ENCODE results near the gene ADM5.

Gene ADM5

DNA sequence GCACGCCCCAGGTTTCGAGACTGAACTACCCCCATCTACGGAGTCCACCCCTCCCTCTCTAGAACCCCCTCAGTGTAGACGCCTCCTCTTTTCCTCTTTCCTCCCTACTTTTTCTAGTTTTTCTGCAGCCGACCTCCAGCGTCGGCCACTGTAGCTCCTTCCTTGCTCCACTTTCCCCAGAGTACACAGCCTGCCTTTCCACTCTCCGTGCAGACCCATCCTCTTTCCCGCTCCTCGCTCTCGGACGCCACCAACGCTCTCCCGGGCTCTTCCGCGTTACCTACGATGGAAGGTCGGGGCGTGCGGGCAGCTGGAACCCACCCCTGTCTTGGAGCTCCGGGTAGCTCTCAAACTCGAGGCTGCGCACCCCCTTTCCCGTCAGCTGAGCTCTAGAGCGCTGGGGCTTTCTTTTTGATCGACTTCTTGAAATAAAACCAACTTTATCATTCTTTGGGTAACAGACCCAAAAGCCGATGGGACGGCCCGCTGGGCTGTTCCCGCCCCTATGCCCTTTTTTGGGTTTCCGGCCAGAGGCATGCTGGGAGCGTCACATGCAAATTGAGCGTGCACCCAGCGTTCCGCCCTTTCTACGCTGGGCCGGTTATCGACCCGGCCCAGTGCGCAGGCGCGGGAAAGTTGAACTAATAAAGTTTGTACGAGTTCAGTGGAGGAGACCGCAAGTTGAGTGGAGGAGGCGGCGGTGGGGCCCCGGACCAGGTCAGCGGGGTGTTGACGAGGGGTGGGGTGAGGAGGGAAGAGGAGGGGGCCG is 23.9 kb upstream of the ADM5 start, which contains the start of the genes BCL2L12 and IRF3:
TSS of gene BCL2L12 (plus strand) at position 583 of the 769 bp plus-strand sequence. CDS start 760 bp downstream, outside the sequence.
TSS of gene IRF3 (minus strand) at position 507 of the 769 bp plus-strand sequence. CDS start 1,019 bp downstream, outside the sequence.
- Mint-ChIP-seq H3K27me3 (no peaks in the 10 kb centered on the region), H3K4me1 (peaks cover 43% of the 10 kb centered on the region), H3K27ac (peak within 1 kb of the TSS; percentile 100), H3K9me3 (no peaks in the 10 kb centered on the region), H3K36me3 (peaks cover 47% of the 10 kb centered on the region), H3K4me3 (peak within 1 kb of the TSS; percentile 99)
- CTCF ChIA-PET, result interaction anchor here (1.3 to 1.6 kb wide), 3 partner anchors 9 to 24 kb away, joined by 4 to 5 read pairs (median 4); partner anchors contain the start of gene SCAF1
- DNase-seq, result peak; percentile 100

GRCh38 chr19:49666120-49666444 is 23.3 kb upstream of the ADM5 start:
- no peak for DNase-seq
- peaks cover 48% of the 10 kb centered on the region for H3K36me3 Mint-ChIP-seq
- CTCF ChIA-PET, result interaction anchor here (1.3 to 1.6 kb wide), 2 partner anchors 9 to 11 kb away, joined by 4 to 5 read pairs; no protein-coding TSS in a partner anchor
- H3K27ac Mint-ChIP-seq, result peak overlapping the region; percentile 100
- H3K27me3 Mint-ChIP-seq, result no peaks in the 10 kb centered on the region
- H3K4me3 Mint-ChIP-seq, result peak overlapping the region; percentile 99
- peaks cover 43% of the 10 kb centered on the region for H3K4me1 Mint-ChIP-seq
- H3K9me3 Mint-ChIP-seq, result no peaks in the 10 kb centered on the region

DNA sequence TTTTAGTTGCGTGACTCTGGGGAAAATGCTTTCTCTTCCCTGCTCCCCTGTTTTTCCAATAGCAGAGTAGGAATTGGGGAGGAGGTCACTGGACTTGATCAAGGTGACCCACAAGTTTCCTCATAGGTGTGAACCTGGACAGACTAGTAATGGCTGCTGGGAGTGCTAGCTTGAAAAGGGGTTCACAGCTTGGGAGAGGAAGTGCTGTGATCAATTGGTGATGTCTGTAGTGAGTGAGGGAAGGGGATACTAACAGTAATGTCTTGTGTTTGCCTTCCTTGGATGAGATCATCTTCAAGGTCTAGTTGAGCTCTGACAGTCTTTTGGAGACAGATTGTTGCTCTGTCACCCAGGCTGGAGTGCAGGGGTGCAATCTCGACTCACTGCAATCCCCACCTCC is 21.9 kb upstream of the ADM5 start:
- H3K27ac Mint-ChIP-seq, result peak overlapping the region; percentile 51

GRCh38 chr19:49669516-49669915 is 19.9 kb upstream of the ADM5 start:
- CTCF ChIA-PET, result interaction anchor here (4.8 kb wide), 1 partner anchor 162 kb away, joined by 26 read pairs; no protein-coding TSS in a partner anchor
- H3K27me3 Mint-ChIP-seq, result no peaks in the 10 kb centered on the region
- no peak overlapping the region for H3K4me3 Mint-ChIP-seq
- no peak overlapping the region for H3K27ac Mint-ChIP-seq
- H3K4me1 Mint-ChIP-seq, result peaks cover 32% of the 10 kb centered on the region
- no peaks in the 10 kb centered on the region for H3K9me3 Mint-ChIP-seq
- DNase-seq, result no peak
- H3K36me3 Mint-ChIP-seq, result peaks cover 34% of the 10 kb centered on the region

More for the DNA sequence above, 21.9 kb upstream of the ADM5 start:
- DNase-seq, result no peak
- Mint-ChIP-seq H3K27me3 (no peaks in the 10 kb centered on the region), H3K36me3 (peaks cover 49% of the 10 kb centered on the region), H3K4me3 (peak overlapping the region; percentile 99), H3K4me1 (peaks cover 51% of the 10 kb centered on the region), H3K9me3 (no peaks in the 10 kb centered on the region)
- CTCF ChIA-PET, result interaction anchor here (0.7 kb wide), 1 partner anchor 9 kb away, joined by 3 read pairs; no protein-coding TSS in a partner anchor

GRCh38 chr19:49672131-49672919 is 17.1 kb upstream of the ADM5 start:
- Mint-ChIP-seq H3K27me3 (no peaks in the 10 kb centered on the region), H3K36me3 (peaks cover 22% of the 10 kb centered on the region), H3K27ac (no peak overlapping the region), H3K4me3 (no peak overlapping the region), H3K9me3 (no peaks in the 10 kb centered on the region), H3K4me1 (peaks cover 26% of the 10 kb centered on the region)
- CTCF ChIA-PET, result interaction anchor here (0.7 to 4.8 kb wide), 14 partner anchors 8 to 170 kb away, joined by 3 to 26 read pairs (median 4); partner anchors contain the start of genes NOSIP, PRRG2 and RRAS
- peak; percentile 82 for DNase-seq

GRCh38 chr19:49676136-49676783 is 13.1 kb upstream of the ADM5 start:
- CTCF ChIA-PET, result interaction anchor here (0.9 to 7.4 kb wide), 7 partner anchors 8 to 450 kb away, joined by 3 to 78 read pairs (median 5); partner anchors contain the start of genes RRAS and SCAF1
- no peak for DNase-seq
- Mint-ChIP-seq H3K27ac (peak overlapping the region; percentile 97), H3K27me3 (no peaks in the 10 kb centered on the region), H3K4me3 (peak overlapping the region; percentile 90), H3K4me1 (peaks cover 44% of the 10 kb centered on the region), H3K36me3 (peaks cover 12% of the 10 kb centered on the region), H3K9me3 (no peaks in the 10 kb centered on the region)

- peak; percentile 99 for DNase-seq
- no peaks in the 10 kb centered on the region for H3K27me3 Mint-ChIP-seq
- H3K4me3 Mint-ChIP-seq, result peak overlapping the region; percentile 90
- H3K36me3 Mint-ChIP-seq, result peaks cover 11% of the 10 kb centered on the region
- H3K9me3 Mint-ChIP-seq, result no peaks in the 10 kb centered on the region
- peak overlapping the region; percentile 97 for H3K27ac Mint-ChIP-seq
- CTCF ChIA-PET, result interaction anchor here (0.9 to 7.4 kb wide), 8 partner anchors 9 to 171 kb away, joined by 3 to 78 read pairs (median 4); partner anchors contain the start of genes RRAS and SCAF1
- H3K4me1 Mint-ChIP-seq, result peaks cover 42% of the 10 kb centered on the region
Observed at GRCh38 chr19:49676784-49677230, 12.6 kb upstream of the ADM5 start.

- H3K36me3 Mint-ChIP-seq, result peaks cover 11% of the 10 kb centered on the region
- H3K4me1 Mint-ChIP-seq, result peaks cover 37% of the 10 kb centered on the region
- peak; percentile 69 for DNase-seq
- peak within 1 kb of the TSS; percentile 90 for H3K4me3 Mint-ChIP-seq
- no peaks in the 10 kb centered on the region for H3K27me3 Mint-ChIP-seq
- CTCF ChIA-PET, result interaction anchor here (0.5 to 7.4 kb wide), 10 partner anchors 9 to 200 kb away, joined by 3 to 78 read pairs (median 3); partner anchors contain the start of genes NOSIP, PRRG2, RCN3 and RRAS
- H3K27ac Mint-ChIP-seq, result peak within 1 kb of the TSS; percentile 97
- H3K9me3 Mint-ChIP-seq, result no peaks in the 10 kb centered on the region
Observed at GRCh38 chr19:49677231-49677900, 12.0 kb upstream of the ADM5 start, which contains the start of gene PRMT1. PRMT1 (plus strand) TSS chr19:49677271; CDS start chr19:49677281, 10 bp downstream.

DNA sequence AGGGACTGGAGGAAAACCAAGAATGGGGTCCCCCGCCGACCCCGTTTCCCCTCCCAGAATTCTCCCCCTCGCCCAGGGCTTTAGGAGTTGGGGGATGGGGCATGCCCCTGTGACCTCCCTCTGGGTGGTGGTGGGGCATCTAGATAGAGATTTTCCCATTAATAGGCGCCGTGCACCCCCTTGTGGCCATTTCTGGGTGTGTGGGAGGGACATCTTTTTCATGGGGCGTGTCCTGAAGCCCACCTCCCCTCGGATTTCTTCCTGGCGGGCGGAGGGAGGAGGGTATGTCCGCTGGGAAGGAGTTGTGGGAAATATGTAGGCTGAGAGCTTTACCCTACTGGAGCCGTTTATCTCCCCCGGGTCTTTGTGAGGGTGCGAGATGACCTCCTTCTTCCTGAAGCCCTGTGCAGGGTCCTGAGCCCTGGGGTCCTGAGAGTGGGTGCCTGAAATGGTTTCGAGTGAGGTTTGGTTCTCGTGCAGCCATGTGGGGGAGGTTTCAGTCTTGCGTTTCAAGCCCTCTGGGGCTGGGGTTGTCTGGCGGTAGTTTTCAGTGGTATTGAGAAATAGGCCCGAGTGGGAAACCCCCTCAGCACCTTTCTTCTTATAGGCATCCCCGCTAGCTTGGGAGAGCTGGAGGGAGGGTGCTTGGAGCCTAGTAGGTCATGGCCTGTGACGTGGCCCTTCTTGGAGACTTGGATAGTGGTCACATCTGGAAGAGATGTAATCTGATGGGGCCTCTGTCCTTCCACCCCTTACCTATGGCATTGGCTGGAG is 11.3 kb upstream of the ADM5 start:
- H3K27me3 Mint-ChIP-seq, result no peaks in the 10 kb centered on the region
- CTCF ChIA-PET, result interaction anchor here (0.5 to 7.4 kb wide), 12 partner anchors 8 to 201 kb away, joined by 3 to 78 read pairs (median 3); partner anchors contain the start of genes NOSIP, PRRG2, RCN3 and RRAS
- no peaks in the 10 kb centered on the region for H3K9me3 Mint-ChIP-seq
- peak; percentile 88 for DNase-seq
- H3K4me3 Mint-ChIP-seq, result peak overlapping the region; percentile 83
- H3K27ac Mint-ChIP-seq, result peak overlapping the region; percentile 90
- H3K4me1 Mint-ChIP-seq, result peaks cover 36% of the 10 kb centered on the region
- H3K36me3 Mint-ChIP-seq, result peaks cover 12% of the 10 kb centered on the region

GRCh38 chr19:49678985-49679770 is 10.2 kb upstream of the ADM5 start:
- H3K27me3 Mint-ChIP-seq, result no peaks in the 10 kb centered on the region
- H3K27ac Mint-ChIP-seq, result peak overlapping the region; percentile 19
- DNase-seq, result no peak
- H3K4me1 Mint-ChIP-seq, result peaks cover 36% of the 10 kb centered on the region
- no peaks in the 10 kb centered on the region for H3K9me3 Mint-ChIP-seq
- H3K4me3 Mint-ChIP-seq, result no peak overlapping the region
- CTCF ChIA-PET, result interaction anchor here (0.9 to 7.4 kb wide), 7 partner anchors 7 to 202 kb away, joined by 3 to 78 read pairs (median 3); no protein-coding TSS in a partner anchor
- peaks cover 18% of the 10 kb centered on the region for H3K36me3 Mint-ChIP-seq

DNA sequence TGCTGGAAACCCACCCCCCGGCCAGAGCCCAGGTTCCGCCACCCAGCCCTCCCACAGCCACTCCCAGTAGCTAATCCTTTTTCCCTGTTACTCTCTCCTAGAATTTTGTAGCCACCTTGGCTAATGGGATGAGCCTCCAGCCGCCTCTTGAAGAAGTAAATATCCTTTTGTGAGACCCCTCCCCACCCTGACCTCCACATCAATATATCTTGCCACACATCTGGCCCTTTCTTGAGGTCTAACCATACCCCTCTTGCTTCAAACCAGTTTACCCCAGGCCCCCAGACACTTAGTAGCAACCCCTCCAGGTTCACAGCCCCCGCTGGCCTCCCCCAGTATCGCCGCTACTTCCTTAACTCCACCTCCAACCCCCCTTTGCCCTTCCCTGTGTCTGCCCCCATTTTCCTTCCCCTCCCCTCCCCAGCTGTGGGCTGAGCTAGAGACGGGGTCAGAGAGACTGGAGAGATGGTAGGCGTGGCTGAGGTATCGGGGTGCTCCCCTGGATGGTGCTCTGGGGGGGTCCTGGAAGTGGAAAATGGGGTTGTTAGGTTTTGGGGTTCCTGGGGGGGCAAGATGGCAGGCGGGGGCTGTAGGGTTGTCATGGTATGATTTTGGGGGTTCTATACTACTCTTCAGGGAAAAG is 9.5 kb upstream of the ADM5 start:
- H3K4me3 Mint-ChIP-seq, result peak overlapping the region; percentile 21
- H3K9me3 Mint-ChIP-seq, result no peaks in the 10 kb centered on the region
- H3K27ac Mint-ChIP-seq, result no peak overlapping the region
- DNase-seq, result no peak
- peaks cover 22% of the 10 kb centered on the region for H3K36me3 Mint-ChIP-seq
- H3K4me1 Mint-ChIP-seq, result peaks cover 36% of the 10 kb centered on the region
- H3K27me3 Mint-ChIP-seq, result no peaks in the 10 kb centered on the region
- CTCF ChIA-PET, result interaction anchor here (1.8 to 7.4 kb wide), 3 partner anchors 110 to 175 kb away, joined by 6 to 78 read pairs (median 42); no protein-coding TSS in a partner anchor

All from activated naive CD4-positive, alpha-beta T cell treated with anti-CD3 and anti-CD28 coated beads, Interleukin-2, amount 10 ng/mL, durations not matched to agents 7 days and 5 days (primary cell).